Activated CD8-positive, alpha-beta T cell treated with anti-CD3 and anti-CD28 coated beads, Interleukin-2, amount 10 ng/mL, durations not matched to agents 7 days and 5 days (primary cell): ENCODE measurements around the gene LUZP1. TPM values are rescaled to one million over a fixed set of nuclear protein-coding genes. Genes with fewer than 3 reads are reported as not detected.

Experiments
- ATAC-seq: fragments of 150-1000 bp; cut with Tn5 transposase; one replicate; pipeline ENCODE4 v1.10.0; 2021; ENCODE audit warnings: moderate library complexity
- CTCF ChIA-PET: fragments of 350-600 bp; sonication (Branson Sonifier 250); formaldehyde crosslinking; loops from one replicate; lab custom pipeline; 2021; ENCODE audit warnings: antibody characterized with exemption; lab: Charles Lee
- POLR2A ChIA-PET: fragments of 350-600 bp; sonication (Branson Sonifier 250); formaldehyde crosslinking; loops from one replicate; lab custom pipeline; 2021; ENCODE audit warnings: antibody characterized with exemption; lab: Charles Lee
- DNase-seq: peaks from one replicate; pipeline ENCODE4 v3.0.0-alpha.2; 2020
- H3K27ac Mint-ChIP-seq: one replicate; pipeline ENCODE4 v1.8.0; 2021; ENCODE audit warnings: mild to moderate bottlenecking, mixed read lengths
- H3K27me3 Mint-ChIP-seq: one replicate; pipeline ENCODE4 v1.8.0; 2021; ENCODE audit warnings: low read depth, mixed read lengths
- H3K36me3 Mint-ChIP-seq: one replicate; pipeline ENCODE4 v1.8.0; 2021; ENCODE audit warnings: low read depth, mixed read lengths
- H3K4me1 Mint-ChIP-seq: one replicate; pipeline ENCODE4 v1.8.0; 2021; ENCODE audit warnings: low read depth, mixed read lengths
- H3K4me3 Mint-ChIP-seq: one replicate; pipeline ENCODE4 v1.8.0; 2021; ENCODE audit warnings: mild to moderate bottlenecking, mixed read lengths
- H3K9me3 Mint-ChIP-seq: one replicate; pipeline ENCODE4 v1.8.0; 2022; ENCODE audit warnings: mixed read lengths; ENCODE audit not compliant: insufficient read depth
- total RNA-seq, 2 experiments: library from RNA; stranded (reverse); gene quantifications; one replicate each; pipeline ENCODE4 v1.2.3, GENCODE V29; 2021

The LUZP1 gene
- total RNA-seq, 2 experiments from 2014 or later, result 15.2 to 16.0 TPM

GRCh38 chr1:23149114-23149513 lies 19.5 kb downstream of the LUZP1 start:
- Mint-ChIP-seq H3K27ac (no peak overlapping the region), H3K9me3 (no peaks in the 10 kb centered on the region), H3K27me3 (no peaks in the 10 kb centered on the region), H3K4me3 (no peak overlapping the region), H3K4me1 (peaks cover 17% of the 10 kb centered on the region), H3K36me3 (peaks cover 3% of the 10 kb centered on the region)
- DNase-seq (no peak), ATAC-seq (no peak)
- POLR2A ChIA-PET, result no interaction called here
- CTCF ChIA-PET, result no interaction called here

- peak; percentile 69 for ATAC-seq
- H3K27ac Mint-ChIP-seq, result no peak overlapping the region
- no peaks in the 10 kb centered on the region for H3K27me3 Mint-ChIP-seq
Observed at GRCh38 chr1:23148084-23148483, 20.6 kb downstream of the LUZP1 start.

GRCh38 chr1:23140940-23141596 lies 27.6 kb downstream of the LUZP1 start:
- DNase-seq, result no peak
- ChIA-PET CTCF (interaction anchor here (1.0 kb wide), 1 partner anchor 43 kb away, joined by 4 read pairs; no protein-coding TSS in a partner anchor), POLR2A (no interaction called here)
- H3K4me1 Mint-ChIP-seq, result no peaks in the 10 kb centered on the region
- H3K27ac Mint-ChIP-seq, result no peak overlapping the region
- no peak overlapping the region for H3K4me3 Mint-ChIP-seq
- H3K9me3 Mint-ChIP-seq, result no peaks in the 10 kb centered on the region
- H3K36me3 Mint-ChIP-seq, result peaks cover 3% of the 10 kb centered on the region
- no peak for ATAC-seq
- H3K27me3 Mint-ChIP-seq, result no peaks in the 10 kb centered on the region

More at GRCh38 chr1:23148084-23148483, 20.6 kb downstream of the LUZP1 start:
- H3K36me3 Mint-ChIP-seq, result peaks cover 3% of the 10 kb centered on the region
- CTCF ChIA-PET, result interaction anchor here (0.6 to 1.8 kb wide), 9 partner anchors 14 to 69 kb away, joined by 3 to 12 read pairs (median 4); partner anchors contain the start of gene HTR1D
- POLR2A ChIA-PET, result no interaction called here
- H3K4me3 Mint-ChIP-seq, result peak overlapping the region; percentile 1
- H3K4me1 Mint-ChIP-seq, result peaks cover 17% of the 10 kb centered on the region
- no peak for DNase-seq
- no peaks in the 10 kb centered on the region for H3K9me3 Mint-ChIP-seq

- Mint-ChIP-seq H3K9me3 (no peaks in the 10 kb centered on the region), H3K4me3 (no peak overlapping the region), H3K27me3 (no peaks in the 10 kb centered on the region), H3K36me3 (peaks cover 3% of the 10 kb centered on the region), H3K27ac (no peak overlapping the region), H3K4me1 (no peaks in the 10 kb centered on the region)
- ATAC-seq (no peak), DNase-seq (no peak)
- CTCF ChIA-PET, result interaction anchor here (0.6 to 0.9 kb wide), 3 partner anchors 8 to 49 kb away, joined by 3 to 4 read pairs (median 3); no protein-coding TSS in a partner anchor
- POLR2A ChIA-PET, result no interaction called here
Observed at GRCh38 chr1:23135268-23135667, 33.4 kb downstream of the LUZP1 start.

GRCh38 chr1:23134055-23134454 lies 34.6 kb downstream of the LUZP1 start:
- no peak for ATAC-seq
- Mint-ChIP-seq H3K4me1 (no peaks in the 10 kb centered on the region), H3K27me3 (no peaks in the 10 kb centered on the region), H3K36me3 (peaks cover 3% of the 10 kb centered on the region), H3K4me3 (no peak overlapping the region), H3K27ac (no peak overlapping the region), H3K9me3 (no peaks in the 10 kb centered on the region)
- POLR2A ChIA-PET, result no interaction called here
- DNase-seq, result no peak
- CTCF ChIA-PET, result interaction anchor here (1.5 to 2.8 kb wide), 2 partner anchors 14 to 50 kb away, joined by 3 to 14 read pairs; no protein-coding TSS in a partner anchor

GRCh38 chr1:23133587-23133986 lies 35.1 kb downstream of the LUZP1 start:
- CTCF ChIA-PET, result interaction anchor here (1.5 to 2.8 kb wide), 2 partner anchors 14 to 51 kb away, joined by 3 to 14 read pairs; no protein-coding TSS in a partner anchor
- no peaks in the 10 kb centered on the region for H3K27me3 Mint-ChIP-seq
- peaks cover 3% of the 10 kb centered on the region for H3K36me3 Mint-ChIP-seq
- no peak overlapping the region for H3K27ac Mint-ChIP-seq
- no peak overlapping the region for H3K4me3 Mint-ChIP-seq
- POLR2A ChIA-PET, result no interaction called here
- H3K9me3 Mint-ChIP-seq, result no peaks in the 10 kb centered on the region
- DNase-seq, result no peak
- ATAC-seq, result no peak
- no peaks in the 10 kb centered on the region for H3K4me1 Mint-ChIP-seq

- ChIA-PET CTCF (interaction anchor here (0.8 to 2.8 kb wide), 4 partner anchors 19 to 52 kb away, joined by 4 to 14 read pairs (median 4); no protein-coding TSS in a partner anchor), POLR2A (no interaction called here)
- H3K36me3 Mint-ChIP-seq, result peaks cover 2% of the 10 kb centered on the region
- H3K27ac Mint-ChIP-seq, result no peak overlapping the region
- H3K9me3 Mint-ChIP-seq, result no peaks in the 10 kb centered on the region
- H3K4me1 Mint-ChIP-seq, result no peaks in the 10 kb centered on the region
- H3K4me3 Mint-ChIP-seq, result no peak overlapping the region
- DNase-seq, result no peak
- H3K27me3 Mint-ChIP-seq, result no peaks in the 10 kb centered on the region
- ATAC-seq, result no peak
Observed at GRCh38 chr1:23132033-23132432, 36.6 kb downstream of the LUZP1 start.

GRCh38 chr1:23129846-23130245 lies 38.8 kb downstream of the LUZP1 start:
- Mint-ChIP-seq H3K27me3 (no peaks in the 10 kb centered on the region), H3K9me3 (no peaks in the 10 kb centered on the region), H3K4me3 (no peak overlapping the region), H3K36me3 (no peaks in the 10 kb centered on the region), H3K4me1 (no peaks in the 10 kb centered on the region), H3K27ac (no peak overlapping the region)
- DNase-seq (no peak), ATAC-seq (no peak)
- POLR2A ChIA-PET, result no interaction called here
- CTCF ChIA-PET, result no interaction called here

GRCh38 chr1:23126801-23127200 lies 41.9 kb downstream of the LUZP1 start:
- Mint-ChIP-seq H3K27ac (no peak overlapping the region), H3K36me3 (no peaks in the 10 kb centered on the region), H3K4me3 (no peak overlapping the region), H3K27me3 (no peaks in the 10 kb centered on the region), H3K9me3 (no peaks in the 10 kb centered on the region), H3K4me1 (peaks cover 11% of the 10 kb centered on the region)
- DNase-seq, result no peak
- CTCF ChIA-PET, result interaction anchor here (0.8 to 1.6 kb wide), 4 partner anchors 9 to 89 kb away, joined by 3 to 5 read pairs (median 4); no protein-coding TSS in a partner anchor
- ATAC-seq, result no peak
- POLR2A ChIA-PET, result no interaction called here

GRCh38 chr1:23126200-23126599 lies 42.5 kb downstream of the LUZP1 start:
- peaks cover 11% of the 10 kb centered on the region for H3K4me1 Mint-ChIP-seq
- no peak overlapping the region for H3K4me3 Mint-ChIP-seq
- POLR2A ChIA-PET, result no interaction called here
- no peak for DNase-seq
- CTCF ChIA-PET, result interaction anchor here (1.3 to 1.6 kb wide), 3 partner anchors 26 to 90 kb away, joined by 4 to 5 read pairs (median 4); no protein-coding TSS in a partner anchor
- no peak overlapping the region for H3K27ac Mint-ChIP-seq
- H3K27me3 Mint-ChIP-seq, result no peaks in the 10 kb centered on the region
- no peaks in the 10 kb centered on the region for H3K36me3 Mint-ChIP-seq
- no peak for ATAC-seq
- H3K9me3 Mint-ChIP-seq, result no peaks in the 10 kb centered on the region

- Mint-ChIP-seq H3K4me3 (no peak overlapping the region), H3K36me3 (no peaks in the 10 kb centered on the region)
- POLR2A ChIA-PET, result no interaction called here
Observed at GRCh38 chr1:23125489-23125888, 43.2 kb downstream of the LUZP1 start.

More at GRCh38 chr1:23125489-23125888, 43.2 kb downstream of the LUZP1 start:
- H3K27ac Mint-ChIP-seq, result no peak overlapping the region
- no peak for ATAC-seq
- CTCF ChIA-PET, result interaction anchor here (1.6 to 2.1 kb wide), 2 partner anchors 25 to 58 kb away, joined by 4 to 9 read pairs; no protein-coding TSS in a partner anchor
- no peaks in the 10 kb centered on the region for H3K27me3 Mint-ChIP-seq
- H3K4me1 Mint-ChIP-seq, result peaks cover 11% of the 10 kb centered on the region
- DNase-seq, result no peak
- no peaks in the 10 kb centered on the region for H3K9me3 Mint-ChIP-seq
